OCI-LY3 (cell line): ENCODE data around the gene CACNG4.

Source experiments
- EZH2phosphoT487 ChIP-seq: fragments of 200-600 bp; shearing (Covaris generic); IDR thresholded peaks from 2 replicates; pipeline ENCODE4 v1.6.1; 2018; ENCODE audit warnings: antibody characterized with exemption, mixed run types, low read depth
- TF ChIP-seq, protein P1 (sequence below): fragments of 200-600, 300-600 bp; sonication (generic); IDR thresholded peaks from 2 replicates; pipeline ENCODE4 v1.5.1; 2014; ENCODE audit warnings: antibody characterized with exemption, low read length, low read depth

DNA sequence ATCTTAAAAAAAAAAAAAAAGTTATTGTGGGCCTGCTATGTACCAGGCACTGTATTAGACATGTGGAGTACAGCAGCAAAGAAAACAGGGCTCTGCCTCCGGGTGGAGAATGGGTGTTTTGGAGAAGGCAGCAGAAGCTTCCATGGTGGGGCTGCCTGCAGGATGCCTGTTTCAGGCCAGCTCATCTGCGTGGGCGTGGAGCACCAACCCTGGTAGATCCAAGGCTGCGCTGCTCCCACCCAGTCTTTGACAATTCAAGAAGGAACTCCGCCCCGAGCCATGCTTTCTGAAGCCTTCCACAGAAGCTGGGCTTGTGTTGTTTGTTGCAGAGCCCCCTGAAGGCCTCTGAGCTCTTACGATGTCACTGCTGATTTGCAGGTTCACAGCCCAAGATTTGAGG is 56.7 kb downstream of the CACNG4 start:
- TF ChIP-seq, protein P1, sequence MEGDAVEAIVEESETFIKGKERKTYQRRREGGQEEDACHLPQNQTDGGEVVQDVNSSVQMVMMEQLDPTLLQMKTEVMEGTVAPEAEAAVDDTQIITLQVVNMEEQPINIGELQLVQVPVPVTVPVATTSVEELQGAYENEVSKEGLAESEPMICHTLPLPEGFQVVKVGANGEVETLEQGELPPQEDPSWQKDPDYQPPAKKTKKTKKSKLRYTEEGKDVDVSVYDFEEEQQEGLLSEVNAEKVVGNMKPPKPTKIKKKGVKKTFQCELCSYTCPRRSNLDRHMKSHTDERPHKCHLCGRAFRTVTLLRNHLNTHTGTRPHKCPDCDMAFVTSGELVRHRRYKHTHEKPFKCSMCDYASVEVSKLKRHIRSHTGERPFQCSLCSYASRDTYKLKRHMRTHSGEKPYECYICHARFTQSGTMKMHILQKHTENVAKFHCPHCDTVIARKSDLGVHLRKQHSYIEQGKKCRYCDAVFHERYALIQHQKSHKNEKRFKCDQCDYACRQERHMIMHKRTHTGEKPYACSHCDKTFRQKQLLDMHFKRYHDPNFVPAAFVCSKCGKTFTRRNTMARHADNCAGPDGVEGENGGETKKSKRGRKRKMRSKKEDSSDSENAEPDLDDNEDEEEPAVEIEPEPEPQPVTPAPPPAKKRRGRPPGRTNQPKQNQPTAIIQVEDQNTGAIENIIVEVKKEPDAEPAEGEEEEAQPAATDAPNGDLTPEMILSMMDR: no peak
- no peak for TF ChIP-seq EZH2phosphoT487
